ENCODE measurements around the gene EPM2A.

GRCh38 chr6:145745861-145746260 lies 10.5 kb upstream of the EPM2A start:
- TF ChIP-seq CTCF (IDR thresholded peaks at IDR 0.05) (no peak), EZH2 (IDR thresholded peaks at IDR 0.05) (no peak)
